ENCODE results near the gene MRPL44.
"Not testable (repeated sequence)": the region's sequence is repeated elsewhere in the genome, so short reads cannot be mapped to it uniquely, and the experiment has no call there.

The MRPL44 gene

GRCh38 chr2:223998948-223999347 is 41.7 kb downstream of the MRPL44 start:
- TF ChIP-seq EZH2phosphoT487 (IDR thresholded peaks at IDR 0.05; ENCODE audit: borderline replicate concordance) (no peak), CTCF (conservative IDR thresholded peaks at IDR 0.05; ENCODE audit: low read length) (no peak)
- H3K79me2 ChIP-seq (ENCODE audit: insufficient read depth, low read length), result no peaks in the 10 kb centered on the region
- H3K4me2 ChIP-seq (ENCODE audit: low read depth, low read length, poor library complexity, severe bottlenecking), result no peak overlapping the region

GRCh38 chr2:223999862-224000261 is 42.6 kb downstream of the MRPL44 start:
- H3K27me3 ChIP-seq (ENCODE audit: insufficient read depth, low read length, poor library complexity, severe bottlenecking), result no peaks in the 10 kb centered on the region
- no peaks in the 10 kb centered on the region for H4K20me1 ChIP-seq (ENCODE audit: insufficient read depth, low read length, poor library complexity, severe bottlenecking)
- no peak for TF ChIP-seq CTCF (conservative IDR thresholded peaks at IDR 0.05; ENCODE audit: low read length)
- no peak for TF ChIP-seq EZH2phosphoT487 (IDR thresholded peaks at IDR 0.05; ENCODE audit: borderline replicate concordance)
- no peaks in the 10 kb centered on the region for H3K9me3 ChIP-seq (ENCODE audit: insufficient read depth, low read depth, low read length)
- no peaks in the 10 kb centered on the region for H3F3A ChIP-seq (ENCODE audit: low read depth)
- no peak overlapping the region for H2AFZ ChIP-seq (ENCODE audit: low read length)
- no peaks in the 10 kb centered on the region for H3K9me2 ChIP-seq (replicated peaks; ENCODE audit: low read depth, low read length)
- no peak overlapping the region for H3K9ac ChIP-seq (ENCODE audit: low read depth, low read length, poor library complexity, severe bottlenecking)
- no peaks in the 10 kb centered on the region for H3K4me1 ChIP-seq (ENCODE audit: insufficient read depth, low read length, poor library complexity, severe bottlenecking)
- no peak overlapping the region for H3K4me2 ChIP-seq (ENCODE audit: low read depth, low read length, poor library complexity, severe bottlenecking)
- H3K4me3 ChIP-seq (ENCODE audit: low read length, poor library complexity, severe bottlenecking), result no peak overlapping the region
- no peaks in the 10 kb centered on the region for H3K79me2 ChIP-seq (ENCODE audit: insufficient read depth, low read length)
- H3K36me3 ChIP-seq (ENCODE audit: insufficient read depth, low read length), result no peaks in the 10 kb centered on the region; the same call in 1 of the 2 replicates

More at GRCh38 chr2:223998948-223999347, 41.7 kb downstream of the MRPL44 start:
- Histone ChIP-seq H3K4me1 (ENCODE audit: insufficient read depth, low read length, poor library complexity, severe bottlenecking) (no peaks in the 10 kb centered on the region), H3K9me3 (ENCODE audit: insufficient read depth, low read depth, low read length) (no peaks in the 10 kb centered on the region), H3K9me2 (replicated peaks; ENCODE audit: low read depth, low read length) (no peaks in the 10 kb centered on the region), H3K4me3 (ENCODE audit: low read length, poor library complexity, severe bottlenecking) (no peak overlapping the region), H3F3A (ENCODE audit: low read depth) (no peaks in the 10 kb centered on the region), H3K27me3 (ENCODE audit: insufficient read depth, low read length, poor library complexity, severe bottlenecking) (no peaks in the 10 kb centered on the region), H3K9ac (ENCODE audit: low read depth, low read length, poor library complexity, severe bottlenecking) (no peak overlapping the region), H3K36me3 (ENCODE audit: insufficient read depth, low read length) (no peaks in the 10 kb centered on the region; the same call in 1 of the 2 replicates), H4K20me1 (ENCODE audit: insufficient read depth, low read length, poor library complexity, severe bottlenecking) (no peaks in the 10 kb centered on the region), H2AFZ (ENCODE audit: low read length) (no peak overlapping the region)

GRCh38 chr2:224000662-224001061 is 43.4 kb downstream of the MRPL44 start:
- H3K4me2 ChIP-seq (ENCODE audit: low read depth, low read length, poor library complexity, severe bottlenecking); H3K79me2 ChIP-seq (ENCODE audit: insufficient read depth, low read length); H3K36me3 ChIP-seq (ENCODE audit: insufficient read depth, low read length); H3K9me3 ChIP-seq (ENCODE audit: insufficient read depth, low read depth, low read length); H4K20me1 ChIP-seq (ENCODE audit: insufficient read depth, low read length, poor library complexity, severe bottlenecking); H3F3A ChIP-seq (ENCODE audit: low read depth); H2AFZ ChIP-seq (ENCODE audit: low read length); H3K9ac ChIP-seq (ENCODE audit: low read depth, low read length, poor library complexity, severe bottlenecking); H3K9me2 ChIP-seq (replicated peaks; ENCODE audit: low read depth, low read length); H3K4me3 ChIP-seq (ENCODE audit: low read length, poor library complexity, severe bottlenecking); H3K4me1 ChIP-seq (ENCODE audit: insufficient read depth, low read length, poor library complexity, severe bottlenecking); H3K27me3 ChIP-seq (ENCODE audit: insufficient read depth, low read length, poor library complexity, severe bottlenecking): not testable (repeated sequence)

GRCh38 chr2:224004105-224004695 is 46.9 kb downstream of the MRPL44 start:
- TF ChIP-seq CTCF (conservative IDR thresholded peaks at IDR 0.05; ENCODE audit: low read length), result no peak
- no peak for TF ChIP-seq EZH2phosphoT487 (IDR thresholded peaks at IDR 0.05; ENCODE audit: borderline replicate concordance)
- Histone ChIP-seq H3K9me2 (replicated peaks; ENCODE audit: low read depth, low read length) (no peaks in the 10 kb centered on the region), H3K79me2 (ENCODE audit: insufficient read depth, low read length) (no peaks in the 10 kb centered on the region), H3F3A (ENCODE audit: low read depth) (no peaks in the 10 kb centered on the region), H3K4me1 (ENCODE audit: insufficient read depth, low read length, poor library complexity, severe bottlenecking) (no peaks in the 10 kb centered on the region), H3K9ac (ENCODE audit: low read depth, low read length, poor library complexity, severe bottlenecking) (no peak overlapping the region), H3K36me3 (ENCODE audit: insufficient read depth, low read length) (no peaks in the 10 kb centered on the region; the same call in 1 of the 2 replicates), H3K4me2 (ENCODE audit: low read depth, low read length, poor library complexity, severe bottlenecking) (no peak overlapping the region), H3K9me3 (ENCODE audit: insufficient read depth, low read depth, low read length) (no peaks in the 10 kb centered on the region), H2AFZ (ENCODE audit: low read length) (no peak overlapping the region), H4K20me1 (ENCODE audit: insufficient read depth, low read length, poor library complexity, severe bottlenecking) (no peaks in the 10 kb centered on the region), H3K27me3 (ENCODE audit: insufficient read depth, low read length, poor library complexity, severe bottlenecking) (no peaks in the 10 kb centered on the region), H3K4me3 (ENCODE audit: low read length, poor library complexity, severe bottlenecking) (no peak overlapping the region)
